Endothelial cell of umbilical vein (primary cell): ENCODE measurements around the gene DIP2C.

ENCODE experiments used
- CTCF ChIP-seq, 2 donors: IDR thresholded peaks; 1 replicate in 1 of 2; 2 replicates in 1 of 2; pipeline ENCODE4 v1.5.1; 2011; ENCODE audit warnings: low read length in 2 of 2, mild to moderate bottlenecking in 2 of 2, moderate library complexity in 2 of 2, control low read depth in 1 of 2, inconsistent platforms in 1 of 2, low read depth in 1 of 2; ENCODE audit not compliant: insufficient read depth in 1 of 2; ENCODE audit errors: extremely low read depth in 1 of 2
- MAX ChIP-seq: IDR thresholded peaks from 2 replicates; pipeline ENCODE4 v1.6.1; 2011; ENCODE audit not compliant: insufficient read depth, insufficient read length
- POLR2AphosphoS5 ChIP-seq: IDR thresholded peaks from 2 replicates; pipeline ENCODE4 v1.6.1; 2012; ENCODE audit warnings: low read depth, mild to moderate bottlenecking, control low read depth, low read length, moderate library complexity; ENCODE audit not compliant: insufficient read depth

- TF ChIP-seq CTCF (IDR thresholded peaks at IDR 0.05; ENCODE audit: extremely low read depth in 1 of 2, insufficient read depth in 1 of 2, low read depth in 1 of 2, low read length in 2 of 2) (no peak), POLR2AphosphoS5 (no peak), MAX (no peak)
Observed at GRCh38 chr10:625751-626711, 63.4 kb downstream of the DIP2C start.
